AG04449 (cell line): ENCODE data around the gene SIRPG.

Experiments
- CTCF ChIA-PET: fragments of 350-600 bp; formaldehyde crosslinking; extraction: SDS; loops from one replicate; lab custom pipeline; 2021; ENCODE audit warnings: antibody characterized with exemption; lab: Yijun Ruan, JAX
- POLR2A ChIA-PET: fragments of 400-600, 350-600 bp; formaldehyde crosslinking; extraction: SDS; loops from one replicate; lab custom pipeline; 2020; ENCODE audit warnings: antibody characterized with exemption, inconsistent platforms; lab: Yijun Ruan, JAX
- DNase-seq: peaks from one replicate; pipeline ENCODE4 v3.0.0-alpha.2; 2010; ENCODE audit warnings: low read depth, low spot score
- H3K4me3 ChIP-seq: 2 replicates; pipeline ENCODE4 v1.5.1; 2011; ENCODE audit warnings: low read depth, mild to moderate bottlenecking, control low read depth, low read length
- TF ChIP-seq, protein P1 (sequence below): IDR thresholded peaks from one replicate; pipeline ENCODE4 v1.5.1; 2011; ENCODE audit warnings: mild to moderate bottlenecking, moderate library complexity, low read length, control low read depth, inconsistent platforms; ENCODE audit not compliant: insufficient read depth; ENCODE audit errors: missing control alignments

Gene SIRPG

DNA sequence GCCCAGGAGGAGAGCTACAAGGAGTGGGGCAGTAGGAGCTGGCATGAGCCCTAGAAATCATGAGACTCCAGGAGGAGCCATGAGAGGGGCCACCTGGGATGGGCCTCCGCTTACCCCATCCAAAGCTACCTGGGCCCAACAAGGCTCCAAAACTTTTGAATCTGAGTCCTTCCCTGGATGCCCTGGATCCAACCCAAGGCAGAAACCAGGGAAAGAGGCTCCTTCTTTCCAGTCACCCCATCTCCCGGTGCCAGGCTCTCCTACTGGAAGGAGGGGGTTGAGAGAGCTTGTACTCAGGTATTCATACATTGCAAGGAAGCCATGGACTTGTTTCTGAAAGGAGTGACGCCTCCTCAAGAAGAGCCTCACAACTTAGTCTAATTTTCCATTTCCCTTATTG, 7.8 kb upstream of the SIRPG start:
- TF ChIP-seq, protein P1, sequence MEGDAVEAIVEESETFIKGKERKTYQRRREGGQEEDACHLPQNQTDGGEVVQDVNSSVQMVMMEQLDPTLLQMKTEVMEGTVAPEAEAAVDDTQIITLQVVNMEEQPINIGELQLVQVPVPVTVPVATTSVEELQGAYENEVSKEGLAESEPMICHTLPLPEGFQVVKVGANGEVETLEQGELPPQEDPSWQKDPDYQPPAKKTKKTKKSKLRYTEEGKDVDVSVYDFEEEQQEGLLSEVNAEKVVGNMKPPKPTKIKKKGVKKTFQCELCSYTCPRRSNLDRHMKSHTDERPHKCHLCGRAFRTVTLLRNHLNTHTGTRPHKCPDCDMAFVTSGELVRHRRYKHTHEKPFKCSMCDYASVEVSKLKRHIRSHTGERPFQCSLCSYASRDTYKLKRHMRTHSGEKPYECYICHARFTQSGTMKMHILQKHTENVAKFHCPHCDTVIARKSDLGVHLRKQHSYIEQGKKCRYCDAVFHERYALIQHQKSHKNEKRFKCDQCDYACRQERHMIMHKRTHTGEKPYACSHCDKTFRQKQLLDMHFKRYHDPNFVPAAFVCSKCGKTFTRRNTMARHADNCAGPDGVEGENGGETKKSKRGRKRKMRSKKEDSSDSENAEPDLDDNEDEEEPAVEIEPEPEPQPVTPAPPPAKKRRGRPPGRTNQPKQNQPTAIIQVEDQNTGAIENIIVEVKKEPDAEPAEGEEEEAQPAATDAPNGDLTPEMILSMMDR: no peak
- CTCF ChIA-PET: no interaction called here
- POLR2A ChIA-PET: no interaction called here

DNA sequence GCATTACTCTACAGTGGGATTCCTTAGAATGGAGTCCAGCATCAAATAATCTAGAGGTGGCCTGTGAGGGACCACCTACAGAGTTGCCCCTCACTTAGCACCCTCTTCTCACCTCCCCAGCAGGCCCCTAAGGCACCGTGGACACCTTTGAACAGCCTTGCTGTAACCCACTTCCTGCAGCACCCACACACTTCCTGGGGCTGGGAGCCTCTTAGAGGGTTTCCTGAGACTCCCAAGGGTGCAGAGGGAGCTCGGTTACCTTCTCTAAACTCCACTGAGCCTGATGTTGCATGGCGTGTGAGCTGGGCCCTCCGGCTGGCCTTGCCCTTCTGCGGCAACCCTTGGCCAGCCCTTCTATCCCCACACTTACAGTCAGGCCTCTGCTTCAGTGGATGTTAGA, 7.3 kb upstream of the SIRPG start:
- TF ChIP-seq, protein P1: no peak
- ChIA-PET CTCF (no interaction called here), POLR2A (no interaction called here)
- DNase-seq: no peak
- no peak overlapping the region for H3K4me3 ChIP-seq

More for the DNA sequence above, 7.8 kb upstream of the SIRPG start:
- no peak for DNase-seq
- H3K4me3 ChIP-seq: no peak overlapping the region

DNA sequence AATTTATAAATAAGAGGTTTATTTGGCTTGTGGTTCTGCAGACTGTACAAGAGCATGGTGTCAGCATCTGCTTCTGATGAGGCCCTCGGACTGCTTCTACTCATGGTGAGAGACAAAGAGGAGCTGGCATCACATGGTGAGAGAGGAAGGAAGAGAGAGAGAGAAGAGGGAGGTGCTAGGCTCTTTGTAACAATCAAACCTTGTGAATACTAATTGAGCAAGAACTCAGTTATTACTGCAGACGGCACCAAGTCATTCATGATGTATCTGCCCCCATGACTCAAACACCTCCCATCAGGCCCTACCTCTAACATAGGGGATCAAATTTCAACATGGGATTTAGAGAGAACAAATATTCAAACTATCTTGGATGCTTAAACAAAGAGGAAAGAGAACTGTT, 6.3 kb upstream of the SIRPG start:
- TF ChIP-seq, protein P1: no peak
- ChIA-PET CTCF (no interaction called here), POLR2A (no interaction called here)
- no peak overlapping the region for H3K4me3 ChIP-seq
- DNase-seq: no peak

DNA sequence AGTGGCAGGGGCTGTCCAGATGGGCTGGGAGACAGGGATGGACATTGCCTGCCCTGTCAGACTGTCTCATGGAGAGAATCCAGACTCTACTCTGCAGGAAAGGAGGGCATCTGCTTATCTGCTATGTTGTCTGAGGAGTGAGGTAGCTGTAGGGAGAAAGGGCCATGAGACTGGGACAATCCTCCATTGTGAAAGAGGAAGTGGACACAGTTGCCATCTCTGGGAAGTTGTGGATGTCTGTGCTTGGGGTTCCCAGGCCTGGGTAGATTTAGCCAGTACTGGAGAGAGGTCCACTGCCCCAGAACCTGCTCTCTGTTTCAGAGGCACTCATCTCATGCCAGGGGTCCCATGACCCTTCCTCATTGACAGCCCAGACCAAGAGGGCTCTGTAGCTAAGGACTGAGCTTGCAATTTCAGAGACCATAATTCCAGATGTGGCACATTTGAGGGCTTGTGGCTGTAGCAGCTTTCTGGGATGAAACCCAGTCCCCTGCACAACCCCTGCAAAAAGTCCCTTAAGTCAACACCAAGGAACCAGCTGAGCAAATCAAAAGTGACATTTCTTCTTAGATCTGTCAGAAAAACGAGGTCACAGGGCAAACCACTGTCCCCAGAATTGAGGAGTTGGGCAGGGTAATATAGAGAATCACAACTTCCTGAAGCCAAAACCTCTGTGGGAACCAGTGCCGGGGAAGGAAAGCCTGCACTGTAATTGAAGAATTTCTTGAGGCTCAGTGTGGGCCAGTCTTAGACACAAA, 4.1 kb upstream of the SIRPG start:
- TF ChIP-seq, protein P1: no peak
- no peak overlapping the region for H3K4me3 ChIP-seq
- no peak for DNase-seq
- ChIA-PET CTCF (no interaction called here), POLR2A (no interaction called here)

DNA sequence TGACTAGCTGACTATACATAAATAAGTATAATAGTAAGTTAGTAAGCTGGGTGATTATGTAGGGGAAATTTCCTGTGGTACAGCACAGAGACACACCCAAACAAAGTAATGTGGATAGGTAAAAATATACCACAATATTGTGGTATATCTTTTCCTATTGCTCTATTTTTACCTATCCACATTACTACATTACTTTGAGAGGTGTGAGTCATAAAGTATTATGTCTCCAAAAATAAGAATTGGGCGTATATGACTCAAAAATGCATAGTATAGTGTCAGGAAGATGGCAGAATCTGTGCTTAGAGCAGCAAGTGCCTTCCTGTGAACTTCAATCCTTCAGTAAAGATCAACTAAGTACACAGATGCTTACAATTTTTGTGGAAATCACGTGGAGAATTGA, 2.7 kb upstream of the SIRPG start:
- CTCF ChIA-PET: no interaction called here
- POLR2A ChIA-PET: no interaction called here
- TF ChIP-seq, protein P1: no peak
- DNase-seq: no peak
- H3K4me3 ChIP-seq: no peak overlapping the region

DNA sequence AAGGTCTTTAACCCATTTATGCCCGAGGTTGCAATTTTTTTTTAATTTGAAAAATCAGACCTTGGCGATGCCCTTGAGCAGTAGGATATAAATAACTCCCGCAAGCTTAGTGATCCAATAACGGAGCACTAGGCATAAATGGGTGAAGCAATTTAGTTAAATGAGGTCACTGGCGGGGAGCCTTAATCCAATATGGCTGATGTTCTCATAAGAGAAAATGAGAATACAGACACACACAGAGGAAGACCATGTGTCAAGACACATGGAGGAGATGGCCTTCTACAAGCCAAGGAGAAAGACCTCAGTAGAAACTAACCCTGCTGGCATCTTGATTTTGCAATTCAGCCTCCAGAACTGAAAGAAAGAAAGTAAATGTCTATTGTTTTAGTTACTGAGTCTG, 735 bp downstream of the SIRPG start:
- no peak overlapping the region for H3K4me3 ChIP-seq
- TF ChIP-seq, protein P1: no peak
- no peak for DNase-seq
- ChIA-PET CTCF (no interaction called here), POLR2A (no interaction called here)
